Measurements from ENCODE around the gene SPTLC1.
"Not testable (repeated sequence)": the region's sequence is repeated elsewhere in the genome, so short reads cannot be mapped to it uniquely, and the experiment has no call there.

SPTLC1 gene

GRCh38 chr9:92140074-92140753 is 25.0 kb upstream of the SPTLC1 start:
- DNase-seq (ENCODE audit: low read depth in 2 of 2) = peak; percentile 32 to 51

- DNase-seq (ENCODE audit: low read depth in 2 of 2) = not testable (repeated sequence)
Measured at GRCh38 chr9:92138960-92139540, 23.8 kb upstream of the SPTLC1 start.

DNA sequence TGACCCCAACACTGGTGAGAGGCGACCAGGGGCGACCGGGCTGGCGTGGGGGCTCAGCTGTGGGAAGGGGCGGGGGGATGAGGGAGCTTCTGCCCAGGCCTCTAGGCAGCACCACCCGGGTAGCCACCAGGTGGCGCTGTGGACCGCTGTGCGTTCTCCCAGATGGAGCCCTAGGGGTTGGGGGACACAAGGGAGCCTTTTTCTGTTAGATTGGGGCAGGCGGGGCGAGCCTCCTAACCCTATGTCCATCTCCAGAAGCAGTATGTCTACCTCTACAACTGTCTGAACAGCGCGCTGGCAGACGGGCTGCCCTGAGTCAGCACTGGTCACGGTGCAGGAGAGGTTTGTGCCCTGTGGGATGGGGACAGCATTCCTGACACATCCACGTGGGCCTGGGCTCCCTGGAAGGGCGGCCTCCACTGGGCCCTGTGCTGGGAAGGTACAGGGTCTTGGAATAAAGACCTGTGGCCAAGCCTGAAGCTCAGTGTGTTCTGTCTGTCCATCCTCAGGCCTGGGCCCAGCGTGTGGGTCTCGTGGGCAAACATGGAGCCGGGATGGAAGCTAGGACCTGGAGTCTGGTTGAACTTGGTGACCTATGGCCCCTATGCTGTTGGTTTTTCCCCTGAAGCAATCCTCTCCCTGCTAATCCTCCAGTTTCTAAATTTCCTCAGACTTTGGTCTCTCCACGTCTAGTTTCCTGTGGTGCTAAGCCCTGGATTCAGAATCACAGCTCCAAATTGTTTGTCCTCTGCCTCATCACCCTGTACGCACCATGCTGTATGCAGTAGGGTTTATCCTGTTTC is 23.1 kb upstream of the SPTLC1 start:
- peak; percentile 37 to 45 for DNase-seq (ENCODE audit: low read depth in 2 of 2)

DNA sequence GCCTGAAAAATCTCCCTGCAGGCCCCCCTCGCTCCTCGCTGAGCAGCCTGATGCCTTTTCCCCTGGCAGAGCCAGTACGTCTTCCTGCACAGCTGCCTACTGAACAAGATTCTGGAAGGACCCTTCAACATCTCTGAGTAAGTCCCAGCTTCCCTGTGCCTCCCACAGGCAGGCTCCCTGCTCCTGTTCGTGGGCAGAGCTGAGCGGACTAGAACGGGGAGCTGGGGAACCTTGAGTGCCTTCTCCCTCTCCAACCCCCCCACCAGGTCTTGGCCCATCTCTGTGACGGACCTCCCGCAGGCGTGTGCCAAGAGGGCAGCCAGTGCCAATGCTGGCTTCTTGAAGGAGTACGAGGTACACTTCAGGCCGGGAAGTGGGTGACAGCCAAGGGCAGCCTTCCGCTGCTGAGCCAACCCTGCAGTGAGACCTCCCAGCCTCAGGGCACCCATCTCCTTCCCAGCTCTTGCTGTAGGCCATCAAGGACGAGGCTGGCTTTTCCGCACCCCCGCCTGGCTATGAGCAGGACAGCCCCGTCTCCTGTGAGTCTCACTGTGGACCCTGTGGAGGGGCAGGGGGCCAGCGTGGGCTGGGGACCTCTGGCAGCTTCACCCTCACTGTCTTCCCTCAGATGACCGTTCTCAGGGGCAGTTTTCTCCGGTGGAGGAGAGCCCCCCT is 21.1 kb upstream of the SPTLC1 start:
- no peak for DNase-seq (ENCODE audit: low read depth in 2 of 2)

GRCh38 chr9:92135576-92135975 is 20.4 kb upstream of the SPTLC1 start:
- DNase-seq (ENCODE audit: low read depth in 2 of 2) = no peak

- DNase-seq (ENCODE audit: low read depth in 2 of 2) = peak; percentile 45 to 50
Measured at GRCh38 chr9:92133949-92134604, 18.9 kb upstream of the SPTLC1 start.

DNA sequence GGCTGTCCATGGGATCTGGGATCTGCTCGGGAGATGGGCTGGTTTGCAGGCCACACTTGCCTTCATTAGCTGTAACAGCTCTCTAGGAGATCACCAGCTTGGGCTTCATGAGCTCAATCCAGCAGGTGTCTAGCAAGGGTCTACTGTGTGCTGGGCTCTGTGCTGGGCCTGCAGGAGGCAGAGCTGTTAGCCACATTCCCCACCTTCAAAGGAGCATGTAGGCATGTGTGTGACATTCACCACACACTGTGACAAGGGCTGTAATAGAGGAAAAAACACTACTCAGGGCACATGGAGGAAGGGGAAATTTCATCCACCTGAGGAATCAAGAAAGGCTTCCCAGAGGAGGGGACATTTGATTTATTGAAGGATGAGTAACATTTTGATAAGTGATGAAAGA is 17.7 kb upstream of the SPTLC1 start:
- DNase-seq (ENCODE audit: low read depth in 2 of 2) = not testable (repeated sequence)

DNA sequence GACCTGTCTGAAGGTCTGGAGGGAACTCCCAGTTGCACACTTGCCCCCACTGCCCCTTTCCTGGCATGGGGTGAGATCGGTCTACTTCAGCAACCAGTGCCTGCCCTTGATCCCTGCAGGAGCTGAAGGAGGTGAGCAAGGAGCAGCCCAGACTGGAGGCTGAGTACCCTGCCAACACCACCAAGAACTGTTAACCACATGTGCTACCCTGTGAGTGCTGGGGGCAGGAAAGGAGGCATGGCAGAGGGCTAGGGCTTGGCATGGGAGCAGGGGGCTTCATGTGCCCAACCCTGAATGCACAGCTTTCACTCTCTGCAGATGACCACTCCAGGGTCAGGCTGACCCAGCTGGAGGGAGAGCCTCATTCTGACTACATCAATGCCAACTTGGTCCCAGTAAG is 17.3 kb upstream of the SPTLC1 start:
- no peak for DNase-seq (ENCODE audit: low read depth in 2 of 2)

DNA sequence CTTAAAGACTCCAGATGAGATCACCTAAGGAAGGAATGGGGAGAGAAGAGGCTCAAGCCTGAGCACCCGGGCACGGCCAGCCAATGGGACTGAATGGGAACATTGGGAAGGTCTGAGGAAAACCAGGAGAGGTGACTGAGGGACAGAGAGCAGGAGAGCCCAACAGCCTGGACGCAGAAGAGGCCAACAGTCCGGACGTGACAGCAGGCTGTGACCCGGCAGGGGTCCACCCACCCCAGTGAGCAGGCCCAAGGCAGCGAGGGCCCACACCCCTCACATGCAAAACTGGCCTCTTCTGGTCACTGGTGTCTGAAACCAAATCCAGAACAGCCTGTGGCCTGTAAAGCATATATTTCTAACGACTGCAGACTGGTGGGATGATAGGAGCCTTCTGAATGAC is 7.6 kb upstream of the SPTLC1 start:
- no peak for DNase-seq (ENCODE audit: low read depth in 2 of 2)

- no peak for DNase-seq (ENCODE audit: low read depth in 2 of 2)
Measured at GRCh38 chr9:92122061-92122460, 6.8 kb upstream of the SPTLC1 start.

GRCh38 chr9:92121265-92121664 is 6.1 kb upstream of the SPTLC1 start:
- no peak for DNase-seq (ENCODE audit: low read depth in 2 of 2)

DNA sequence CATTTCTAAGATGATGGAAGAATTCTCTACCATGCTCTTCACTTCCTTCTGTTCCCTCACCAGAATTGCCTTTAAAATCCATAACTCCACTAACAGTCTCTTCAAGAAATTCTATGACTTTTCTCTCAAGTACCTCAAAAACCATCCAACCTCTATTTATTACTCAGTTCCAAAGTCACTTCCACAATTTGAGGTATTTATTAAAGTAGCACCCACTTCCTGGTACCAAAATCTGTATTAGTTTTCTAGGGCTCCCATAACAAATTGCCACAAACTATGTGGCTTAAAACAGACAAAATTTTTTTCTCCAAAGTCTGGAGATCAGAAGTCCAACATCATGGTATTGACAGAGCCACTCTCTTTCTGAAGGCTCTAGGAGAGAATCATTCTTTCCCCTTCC is 4.9 kb upstream of the SPTLC1 start:
- DNase-seq (ENCODE audit: low read depth in 2 of 2) = no peak

- DNase-seq (ENCODE audit: low read depth in 2 of 2) = no peak
Measured at GRCh38 chr9:92119586-92119985, 4.4 kb upstream of the SPTLC1 start.

DNA sequence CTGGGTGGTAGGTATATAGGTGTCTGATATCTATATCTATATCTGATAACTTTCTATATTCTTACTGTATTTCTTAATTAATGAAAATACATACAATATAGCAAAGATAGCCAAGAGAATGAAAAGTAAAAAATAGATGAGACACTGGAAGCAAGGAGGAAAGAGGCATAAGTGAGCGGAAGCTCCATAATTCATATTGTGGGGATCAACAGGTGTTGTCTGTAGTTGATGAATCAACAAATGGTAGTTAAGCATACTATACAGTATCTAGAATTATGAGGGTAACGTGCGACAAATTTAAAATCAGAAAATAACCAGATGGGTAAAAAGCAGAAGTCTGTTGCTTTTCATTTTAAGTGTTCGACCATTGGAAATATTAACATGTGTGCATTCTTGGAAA is 7.1 kb downstream of the SPTLC1 start:
- DNase-seq (ENCODE audit: low read depth in 2 of 2) = no peak

- not testable (repeated sequence) for DNase-seq (ENCODE audit: low read depth in 2 of 2)
Measured at GRCh38 chr9:92105446-92106225, 9.6 kb downstream of the SPTLC1 start.

DNA sequence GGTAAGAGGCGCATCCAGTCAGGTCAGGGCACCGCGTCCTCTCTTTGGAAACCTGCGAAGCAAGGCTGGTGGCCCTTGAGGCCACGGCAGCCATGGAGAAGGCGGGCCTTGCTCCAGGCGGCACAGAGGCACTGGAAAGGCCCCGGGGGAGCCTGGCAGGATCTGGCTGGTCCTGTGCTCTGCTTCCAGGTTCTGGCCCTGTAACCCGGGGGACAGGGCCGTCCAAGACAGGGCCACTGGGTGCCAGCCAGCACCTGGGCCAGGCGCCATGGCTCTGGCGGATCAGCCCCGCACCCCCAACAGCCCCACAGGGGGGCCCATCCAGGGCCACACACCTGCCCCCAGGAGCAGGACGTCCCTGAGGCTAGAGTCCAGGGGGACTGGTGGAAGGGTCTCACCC is 11.6 kb downstream of the SPTLC1 start:
- not testable (repeated sequence) for DNase-seq (ENCODE audit: low read depth in 2 of 2)

- DNase-seq (ENCODE audit: low read depth in 2 of 2) = no peak
Measured at GRCh38 chr9:92100237-92100911, 14.8 kb downstream of the SPTLC1 start.

- DNase-seq (ENCODE audit: low read depth in 2 of 2) = no peak
Measured at GRCh38 chr9:92098638-92099037, 16.6 kb downstream of the SPTLC1 start.

GRCh38 chr9:92097997-92098482 is 17.2 kb downstream of the SPTLC1 start:
- peak in 1 of 2 donors; percentile 62 for DNase-seq (ENCODE audit: low read depth in 2 of 2)

DNA sequence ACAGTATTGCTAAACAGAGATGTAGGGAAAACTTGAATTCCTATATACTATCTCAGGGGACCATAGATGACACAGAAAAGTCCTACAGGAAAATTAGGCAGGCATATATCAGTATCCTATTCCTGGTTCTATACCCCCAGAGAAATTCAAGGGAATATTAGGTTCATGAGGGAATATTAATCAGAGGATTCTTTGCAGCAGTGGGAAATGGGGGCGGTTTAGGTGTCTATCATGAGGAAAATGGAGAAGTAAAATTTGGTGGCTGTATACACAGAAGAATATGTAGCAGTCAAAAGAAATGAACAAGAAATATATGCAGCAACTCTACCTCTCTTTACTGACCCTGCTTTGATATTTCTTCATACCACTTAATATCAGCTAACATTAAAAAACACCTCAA is 20.0 kb downstream of the SPTLC1 start:
- DNase-seq (ENCODE audit: low read depth in 2 of 2) = no peak
